T-cell (primary cell): ENCODE results near the gene YIF1B. TPM values are rescaled to one million over a fixed set of nuclear protein-coding genes. Genes with fewer than 3 reads are reported as not detected.

ENCODE experiments used
- ATAC-seq, 4 experiments: fragments of 200-7000 bp in 3 of 4; fragments of 150-1000 bp in 1 of 4; cut with Tn5 transposase; replicated peaks in 1 of 4; 1 replicate in 3 of 4; 2 replicates in 1 of 4; pipeline ENCODE4 v1.10.0; 2021; ENCODE audit warnings: moderate library complexity in 3 of 4, mild to moderate bottlenecking in 2 of 4, moderate number of reproducible peaks in 1 of 4
- CTCF ChIA-PET, 2 donors: fragments of 300-600 bp; sonication (Branson Sonifier 250); formaldehyde crosslinking; loops; one replicate each; lab custom pipeline; 2022; ENCODE audit warnings: antibody characterized with exemption in 2 of 2; lab: Charles Lee
- POLR2A ChIA-PET, 2 donors: fragments of 300-600 bp; sonication (Branson Sonifier 250); formaldehyde crosslinking; loops; one replicate each; lab custom pipeline; 2022; ENCODE audit warnings: antibody characterized with exemption in 2 of 2; lab: Charles Lee
- DNase-seq, 35 experiments: peaks; one replicate each; pipeline versions ENCODE4 v3.0.0 to v3.0.0-alpha.2; 2013 to 2023
- H3K27ac ChIP-seq: one replicate; pipeline ENCODE4 v1.5.1; 2013; ENCODE audit warnings: low read length
- H3K27me3 ChIP-seq, 2 experiments: replicated peaks in 1 of 2; 1 replicate in 1 of 2; 2 replicates in 1 of 2; pipeline versions ENCODE4 v1.6.1 to v1.7.0; 2013; ENCODE audit warnings: low read length in 1 of 2, mixed read lengths in 1 of 2; ENCODE audit not compliant: control insufficient read depth in 2 of 2, insufficient read depth in 2 of 2; ENCODE audit errors: extremely low read depth in 1 of 2
- H3K36me3 ChIP-seq, 2 donors: 1 replicate in 1 of 2; 2 replicates in 1 of 2; pipeline versions ENCODE4 v1.6.1 to v1.7.0; 2013; ENCODE audit warnings: low read length in 1 of 2; ENCODE audit not compliant: control insufficient read depth in 2 of 2, insufficient read depth in 1 of 2; ENCODE audit errors: extremely low read depth in 1 of 2
- H3K4me1 ChIP-seq, 2 experiments: 1 replicate in 1 of 2; 2 replicates in 1 of 2; pipeline versions ENCODE4 v1.6.1 to v1.7.0; 2013; ENCODE audit warnings: low read length in 2 of 2, mixed read lengths in 1 of 2; ENCODE audit not compliant: insufficient read depth in 2 of 2, control insufficient read depth in 1 of 2; ENCODE audit errors: extremely low read depth in 1 of 2
- H3K4me3 ChIP-seq, 2 donors: 1 replicate in 1 of 2; 2 replicates in 1 of 2; pipeline versions ENCODE4 v1.5.1 to v1.7.0; 2013; ENCODE audit warnings: mild to moderate bottlenecking in 2 of 2, low read length in 1 of 2, moderate library complexity in 1 of 2; ENCODE audit not compliant: control insufficient read depth in 1 of 2; ENCODE audit errors: extremely low read depth in 1 of 2
- H3K9me3 ChIP-seq: 2 replicates; pipeline ENCODE4 v1.7.0; 2013
- H3K27ac Mint-ChIP-seq, 2 donors: one replicate each; pipeline ENCODE4 v1.8.0; 2020 to 2021; ENCODE audit warnings: mild to moderate bottlenecking in 2 of 2, mixed read lengths in 2 of 2
- H3K27me3 Mint-ChIP-seq, 2 donors: one replicate each; pipeline ENCODE4 v1.8.0; 2021 to 2022; ENCODE audit warnings: mixed read lengths in 2 of 2
- H3K36me3 Mint-ChIP-seq: one replicate; pipeline ENCODE4 v1.8.0; 2021; ENCODE audit warnings: mixed read lengths
- H3K4me1 Mint-ChIP-seq, 3 donors: one replicate each; pipeline ENCODE4 v1.8.0; 2020 to 2022; ENCODE audit warnings: mixed read lengths in 3 of 3, mild to moderate bottlenecking in 1 of 3
- H3K4me3 Mint-ChIP-seq, 3 donors: one replicate each; pipeline ENCODE4 v1.8.0; 2020 to 2022; ENCODE audit warnings: mild to moderate bottlenecking in 3 of 3, mixed read lengths in 3 of 3, moderate library complexity in 3 of 3
- H3K9me3 Mint-ChIP-seq, 3 donors: one replicate each; pipeline ENCODE4 v1.8.0; 2020 to 2022; ENCODE audit warnings: mixed read lengths in 3 of 3
- WGBS: methylation state at CpG from one replicate; pipeline ENCODE4 v1.1.5; 2013; ENCODE audit warnings: missing lambda C conversion rate; ENCODE audit not compliant: insufficient coverage; 5-methylcytosine and 5-hydroxymethylcytosine counted together
- total RNA-seq, 35 experiments: library from RNA in 6 of 35; stranded (reverse) in 6 of 35; fragments of 120-200 nt in 1 of 35; gene quantifications; one replicate each; pipeline versions ENCODE4 v1.2.1 to v1.2.4 and lab custom pipeline; 2013 to 2026

The YIF1B gene
- total RNA-seq, 5 donors from 2014 or later (not counting 1 experiment from before 2014, with no cell fraction given) = 28.1 to 39.1 (median 34.1) TPM

GRCh38 chr19:38335949-38336637, 20.3 kb upstream of the YIF1B start:
- whole genome bisulfite sequencing = under 1% methylated on average over 52 of the region's 52 CpGs
- Mint-ChIP-seq H3K27ac (peak overlapping the region; percentile 93 to 98), H3K4me1 (peaks cover 13 to 17% (median 14%) of the 10 kb centered on the region in 3 donors), H3K9me3 (no peaks in the 10 kb centered on the region), H3K36me3 (peaks cover 6% of the 10 kb centered on the region), H3K27me3 (no peaks in the 10 kb centered on the region), H3K4me3 (peak overlapping the region; percentile 88 to 93 (median 90))
- H3K27me3 ChIP-seq = no peaks in the 10 kb centered on the region
- ChIA-PET CTCF (interaction anchor here in 1 of 2 donors (0.7 to 1.7 kb wide), 5 partner anchors 38 to 429 kb away, joined by 3 to 28 read pairs (median 7); partner anchors contain the start of genes FAM98C, PSMD8, SIPA1L3 and SPINT2), POLR2A (interaction anchor here (0.5 to 1.0 kb wide), 4 partner anchors 38 to 96 kb away, joined by 3 to 5 read pairs (median 4); partner anchors contain the start of genes FAM98C (in 1 of the 2) and PSMD8 (in 1 of the 2))
- H3K4me1 ChIP-seq = peaks cover 4 to 19% of the 10 kb centered on the region in 2 experiments
- ATAC-seq = peak; percentile 74 to 77 (median 76)
- peaks cover 0 to 3% of the 10 kb centered on the region in 2 donors for H3K36me3 ChIP-seq
- DNase-seq = peak; percentile 87 to 96 (median 93)
- H3K4me3 ChIP-seq = peak overlapping the region; percentile 77 to 80
- peak overlapping the region; percentile 96 for H3K27ac ChIP-seq
- no peaks in the 10 kb centered on the region for H3K9me3 ChIP-seq

GRCh38 chr19:38333245-38333644, 17.5 kb upstream of the YIF1B start:
- no CpG with 5 or more reads among the region's 9 CpGs for WGBS
- CTCF ChIA-PET = interaction anchor here in 1 of 2 donors (1.4 kb wide), 1 partner anchor 89 kb away, joined by 5 read pairs; no protein-coding TSS in a partner anchor
- ATAC-seq = no peak

GRCh38 chr19:38331728-38332127, 16.0 kb upstream of the YIF1B start:
- POLR2A ChIA-PET = no interaction called here
- CTCF ChIA-PET = interaction anchor here in 1 of 2 donors (1.4 kb wide), 1 partner anchor 88 kb away, joined by 5 read pairs; no protein-coding TSS in a partner anchor

More at GRCh38 chr19:38333245-38333644, 17.5 kb upstream of the YIF1B start:
- no peak for DNase-seq
- Mint-ChIP-seq H3K4me1 (peaks cover 7 to 23% (median 10%) of the 10 kb centered on the region in 3 donors), H3K9me3 (no peaks in the 10 kb centered on the region), H3K36me3 (peaks cover 6% of the 10 kb centered on the region), H3K4me3 (no peak overlapping the region), H3K27ac (no peak overlapping the region), H3K27me3 (no peaks in the 10 kb centered on the region)
- H3K9me3 ChIP-seq = no peaks in the 10 kb centered on the region
- peaks cover 4 to 19% of the 10 kb centered on the region in 2 experiments for H3K4me1 ChIP-seq
- H3K4me3 ChIP-seq = no peak overlapping the region
- no peaks in the 10 kb centered on the region for H3K27me3 ChIP-seq
- no peak overlapping the region for H3K27ac ChIP-seq
- H3K36me3 ChIP-seq = peaks cover 0 to 2% of the 10 kb centered on the region in 2 donors
- POLR2A ChIA-PET = no interaction called here

GRCh38 chr19:38329651-38330050, 13.9 kb upstream of the YIF1B start:
- Mint-ChIP-seq H3K4me1 (peaks cover 0 to 5% (median 0%) of the 10 kb centered on the region in 3 donors), H3K36me3 (peaks cover 27% of the 10 kb centered on the region), H3K27ac (no peak overlapping the region), H3K27me3 (no peaks in the 10 kb centered on the region), H3K4me3 (no peak overlapping the region), H3K9me3 (no peaks in the 10 kb centered on the region)
- peaks cover 3 to 27% of the 10 kb centered on the region in 2 donors for H3K36me3 ChIP-seq
- no peaks in the 10 kb centered on the region for H3K9me3 ChIP-seq
- no peak overlapping the region for H3K27ac ChIP-seq
- no peaks in the 10 kb centered on the region for H3K4me1 ChIP-seq
- ATAC-seq (no peak), DNase-seq (no peak)
- no peaks in the 10 kb centered on the region for H3K27me3 ChIP-seq
- CTCF ChIA-PET = interaction anchor here in 1 of 2 donors (0.7 kb wide), 1 partner anchor 104 kb away, joined by 3 read pairs; no protein-coding TSS in a partner anchor
- WGBS = 97% methylated on average over 6 of the region's 7 CpGs
- no peak overlapping the region for H3K4me3 ChIP-seq
- POLR2A ChIA-PET = no interaction called here

More at GRCh38 chr19:38331728-38332127, 16.0 kb upstream of the YIF1B start:
- WGBS = no CpG with 5 or more reads among the region's 1 CpG
- peaks cover 18% of the 10 kb centered on the region for H3K36me3 Mint-ChIP-seq
- Histone ChIP-seq H3K4me3 (no peak overlapping the region), H3K27ac (no peak overlapping the region), H3K27me3 (no peaks in the 10 kb centered on the region), H3K36me3 (peaks cover 0 to 17% of the 10 kb centered on the region in 2 donors), H3K4me1 (peaks cover 0 to 8% of the 10 kb centered on the region in 2 experiments), H3K9me3 (no peaks in the 10 kb centered on the region)
- no peaks in the 10 kb centered on the region for H3K27me3 Mint-ChIP-seq
- H3K4me3 Mint-ChIP-seq = no peak overlapping the region
- no peak for DNase-seq
- ATAC-seq = no peak
- no peaks in the 10 kb centered on the region for H3K9me3 Mint-ChIP-seq
- no peak overlapping the region for H3K27ac Mint-ChIP-seq
- peaks cover under 1 to 16% (median 3%) of the 10 kb centered on the region in 3 donors for H3K4me1 Mint-ChIP-seq

GRCh38 chr19:38326591-38326990, 10.8 kb upstream of the YIF1B start:
- Mint-ChIP-seq H3K36me3 (peaks cover 27% of the 10 kb centered on the region), H3K4me3 (no peak overlapping the region), H3K27me3 (no peaks in the 10 kb centered on the region), H3K27ac (no peak overlapping the region), H3K9me3 (no peaks in the 10 kb centered on the region), H3K4me1 (peaks cover 8 to 19% (median 9%) of the 10 kb centered on the region in 3 donors)
- CTCF ChIA-PET = no interaction called here
- Histone ChIP-seq H3K27ac (no peak overlapping the region), H3K27me3 (no peaks in the 10 kb centered on the region), H3K9me3 (no peaks in the 10 kb centered on the region), H3K36me3 (peaks cover 3 to 31% of the 10 kb centered on the region in 2 donors), H3K4me3 (no peak overlapping the region), H3K4me1 (peaks cover 0 to 1% of the 10 kb centered on the region in 2 experiments)
- POLR2A ChIA-PET = no interaction called here
- ATAC-seq (no peak), DNase-seq (no peak)
- WGBS = 96% methylated on average over 16 of the region's 22 CpGs

GRCh38 chr19:38324431-38324830, 8.7 kb upstream of the YIF1B start:
- WGBS = no CpG with 5 or more reads among the region's 4 CpGs
- H3K27ac ChIP-seq = no peak overlapping the region
- ChIA-PET POLR2A (no interaction called here), CTCF (interaction anchor here in 1 of 2 donors (0.6 kb wide), 1 partner anchor 418 kb away, joined by 3 read pairs; the partner anchor contains the start of gene WDR87)
- no peak for ATAC-seq
- peaks cover 3 to 31% of the 10 kb centered on the region in 2 donors for H3K36me3 ChIP-seq
- no peak overlapping the region for H3K4me3 ChIP-seq
- Mint-ChIP-seq H3K9me3 (no peaks in the 10 kb centered on the region), H3K36me3 (peaks cover 23% of the 10 kb centered on the region), H3K4me3 (no peak overlapping the region), H3K4me1 (peaks cover 22 to 32% (median 25%) of the 10 kb centered on the region in 3 donors), H3K27me3 (no peaks in the 10 kb centered on the region), H3K27ac (no peak overlapping the region)
- no peak for DNase-seq
- peaks cover 0 to 20% of the 10 kb centered on the region in 2 experiments for H3K4me1 ChIP-seq
- no peaks in the 10 kb centered on the region for H3K27me3 ChIP-seq
- no peaks in the 10 kb centered on the region for H3K9me3 ChIP-seq
